ENCODE data around the gene ZCCHC24.

The ZCCHC24 gene

GRCh38 chr10:79445161-79445976 lies at the start of gene ZCCHC24:
Gene ZCCHC24, minus strand, starts transcription at chr10:79445624. Its CDS starts 184 bp downstream, at chr10:79445440.
- H4K20me1 ChIP-seq (ENCODE audit: control insufficient read depth, insufficient read depth, low read depth, low read length), result peaks cover 5% of the 10 kb centered on the region
- no peak for TF ChIP-seq EZH2phosphoT487 (IDR thresholded peaks at IDR 0.05; ENCODE audit: borderline replicate concordance, low read length)
- TF ChIP-seq CTCF (IDR thresholded peaks at IDR 0.05; ENCODE audit: low read depth, low read length, poor library complexity, severe bottlenecking), result no peak
- peaks cover 20% of the 10 kb centered on the region for H3K4me1 ChIP-seq (ENCODE audit: control insufficient read depth, low read length)
- no peaks in the 10 kb centered on the region for H3F3A ChIP-seq (ENCODE audit: control insufficient read depth, insufficient read depth)
- H3K79me2 ChIP-seq (ENCODE audit: control insufficient read depth, low read length), result no peaks in the 10 kb centered on the region
- no peaks in the 10 kb centered on the region for H3K36me3 ChIP-seq (ENCODE audit: control insufficient read depth, low read length)
- peak within 1 kb of the TSS; percentile 66 for H3K4me3 ChIP-seq (ENCODE audit: low read length)
- peaks cover 61% of the 10 kb centered on the region for H3K27me3 ChIP-seq (ENCODE audit: control insufficient read depth, low read length)
- no peaks in the 10 kb centered on the region for H3K9me2 ChIP-seq (replicated peaks; ENCODE audit: control insufficient read depth, low read length)
- H3K9me3 ChIP-seq (ENCODE audit: control insufficient read depth, insufficient read depth, low read length), result no peaks in the 10 kb centered on the region
- H3K27ac ChIP-seq (ENCODE audit: low read depth, low read length), result no peak within 1 kb of the TSS
- peak within 1 kb of the TSS; percentile 84 for H3K4me2 ChIP-seq (ENCODE audit: low read length)

GRCh38 chr10:79493806-79494205 lies 48.4 kb upstream of the ZCCHC24 start:
- no peak overlapping the region for H3K4me2 ChIP-seq (ENCODE audit: low read length)
- no peaks in the 10 kb centered on the region for H3K9me3 ChIP-seq (ENCODE audit: control insufficient read depth, insufficient read depth, low read length)
- H3K9me2 ChIP-seq (replicated peaks; ENCODE audit: control insufficient read depth, low read length), result no peaks in the 10 kb centered on the region
- no peaks in the 10 kb centered on the region for H3K4me1 ChIP-seq (ENCODE audit: control insufficient read depth, low read length)
- peaks cover 16% of the 10 kb centered on the region for H3K27me3 ChIP-seq (ENCODE audit: control insufficient read depth, low read length)
- H3K36me3 ChIP-seq (ENCODE audit: control insufficient read depth, low read length), result no peaks in the 10 kb centered on the region
- no peaks in the 10 kb centered on the region for H3K79me2 ChIP-seq (ENCODE audit: control insufficient read depth, low read length)
- H3K27ac ChIP-seq (ENCODE audit: low read depth, low read length), result no peak overlapping the region
- TF ChIP-seq EZH2phosphoT487 (IDR thresholded peaks at IDR 0.05; ENCODE audit: borderline replicate concordance, low read length) (no peak), CTCF (IDR thresholded peaks at IDR 0.05; ENCODE audit: low read depth, low read length, poor library complexity, severe bottlenecking) (no peak)
- no peaks in the 10 kb centered on the region for H4K20me1 ChIP-seq (ENCODE audit: control insufficient read depth, insufficient read depth, low read depth, low read length)
- H3F3A ChIP-seq (ENCODE audit: control insufficient read depth, insufficient read depth), result no peaks in the 10 kb centered on the region
- H3K4me3 ChIP-seq (ENCODE audit: low read length), result no peak overlapping the region

GRCh38 chr10:79492839-79493238 lies 47.4 kb upstream of the ZCCHC24 start:
- no peaks in the 10 kb centered on the region for H3K79me2 ChIP-seq (ENCODE audit: control insufficient read depth, low read length)
- no peaks in the 10 kb centered on the region for H3K36me3 ChIP-seq (ENCODE audit: control insufficient read depth, low read length)
- H3F3A ChIP-seq (ENCODE audit: control insufficient read depth, insufficient read depth), result no peaks in the 10 kb centered on the region
- H3K4me3 ChIP-seq (ENCODE audit: low read length), result no peak overlapping the region
- no peak overlapping the region for H3K27ac ChIP-seq (ENCODE audit: low read depth, low read length)
- H3K9me2 ChIP-seq (replicated peaks; ENCODE audit: control insufficient read depth, low read length), result no peaks in the 10 kb centered on the region
- H3K9me3 ChIP-seq (ENCODE audit: control insufficient read depth, insufficient read depth, low read length), result no peaks in the 10 kb centered on the region
- H3K4me1 ChIP-seq (ENCODE audit: control insufficient read depth, low read length), result no peaks in the 10 kb centered on the region
- peaks cover 13% of the 10 kb centered on the region; the same call in 1 of the 2 replicates for H3K27me3 ChIP-seq (ENCODE audit: control insufficient read depth, low read length)
- H4K20me1 ChIP-seq (ENCODE audit: control insufficient read depth, insufficient read depth, low read depth, low read length), result no peaks in the 10 kb centered on the region
- H3K4me2 ChIP-seq (ENCODE audit: low read length), result no peak overlapping the region
- TF ChIP-seq CTCF (IDR thresholded peaks at IDR 0.05; ENCODE audit: low read depth, low read length, poor library complexity, severe bottlenecking), result no peak
- no peak for TF ChIP-seq EZH2phosphoT487 (IDR thresholded peaks at IDR 0.05; ENCODE audit: borderline replicate concordance, low read length)

Measured in DOHH2 (cell line).